HL-60 (cell line): ENCODE data around the gene IL15.

Experiments used
- DNase-seq, 2 experiments: peaks; one replicate each; pipeline ENCODE4 v3.0.0-alpha.2; 2010 to 2020; ENCODE audit warnings: low read depth in 1 of 2, low spot score in 1 of 2
- H3K27ac ChIP-seq: fragments of 250-450 bp; sonication (Bioruptor Pico); replicated peaks from 2 replicates; pipeline ENCODE4 v1.5.1; 2020; ENCODE audit warnings: mild to moderate bottlenecking, moderate library complexity
- H3K27me3 ChIP-seq: fragments of 250-450 bp; sonication (Bioruptor Pico); 2 replicates; pipeline ENCODE4 v1.5.1; 2021; ENCODE audit warnings: mild to moderate bottlenecking, moderate library complexity; ENCODE audit not compliant: insufficient read depth, poor library complexity, severe bottlenecking
- H3K4me3 ChIP-seq: replicated peaks from 2 replicates; pipeline ENCODE4 v1.5.1; 2011; ENCODE audit warnings: mild to moderate bottlenecking, control low read depth, low read length; ENCODE audit not compliant: insufficient read depth
- CTCF ChIP-seq: IDR thresholded peaks from one replicate; pipeline ENCODE4 v1.5.1; 2011; ENCODE audit warnings: low read length, control low read depth, inconsistent platforms; ENCODE audit not compliant: insufficient read depth
- GABPA ChIP-seq: IDR thresholded peaks from 2 replicates; pipeline ENCODE4 v1.6.1; 2012; ENCODE audit warnings: low read depth
- POLR2AphosphoS5 ChIP-seq: IDR thresholded peaks from 2 replicates; pipeline ENCODE4 v1.6.1; 2012; ENCODE audit warnings: low read depth
- SPI1 ChIP-seq: IDR thresholded peaks from 2 replicates; pipeline ENCODE4 v1.6.1; 2012; ENCODE audit warnings: low read depth, mild to moderate bottlenecking, borderline replicate concordance
- long read RNA-seq: library from polyadenylated mRNA; unstranded; transcript quantifications from one replicate; pipeline ENCODE4 v2.0.0, GENCODE V29; 2020
- TF ChIP-seq, protein P1 (sequence below): IDR thresholded peaks from 2 replicates; pipeline ENCODE4 v1.6.1; 2012; ENCODE audit warnings: low read depth; ENCODE audit not compliant: insufficient replicate concordance

IL15 gene, protein sequence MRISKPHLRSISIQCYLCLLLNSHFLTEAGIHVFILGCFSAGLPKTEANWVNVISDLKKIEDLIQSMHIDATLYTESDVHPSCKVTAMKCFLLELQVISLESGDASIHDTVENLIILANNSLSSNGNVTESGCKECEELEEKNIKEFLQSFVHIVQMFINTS
- long read RNA-seq: 0 reads

GRCh38 chr4:141636082-141636770, at the start of gene IL15:
Gene IL15, plus strand, starts transcription at chr4:141636583. Its CDS starts 82,882 bp downstream, at chr4:141719465.
- Histone ChIP-seq H3K4me3 (peak within 1 kb of the TSS; percentile 59), H3K27ac (no peak within 1 kb of the TSS), H3K27me3 (peaks cover 26% of the 10 kb centered on the region)
- TF ChIP-seq CTCF (no peak), SPI1 (no peak), POLR2AphosphoS5 (no peak), GABPA (no peak)
- TF ChIP-seq, protein P1, sequence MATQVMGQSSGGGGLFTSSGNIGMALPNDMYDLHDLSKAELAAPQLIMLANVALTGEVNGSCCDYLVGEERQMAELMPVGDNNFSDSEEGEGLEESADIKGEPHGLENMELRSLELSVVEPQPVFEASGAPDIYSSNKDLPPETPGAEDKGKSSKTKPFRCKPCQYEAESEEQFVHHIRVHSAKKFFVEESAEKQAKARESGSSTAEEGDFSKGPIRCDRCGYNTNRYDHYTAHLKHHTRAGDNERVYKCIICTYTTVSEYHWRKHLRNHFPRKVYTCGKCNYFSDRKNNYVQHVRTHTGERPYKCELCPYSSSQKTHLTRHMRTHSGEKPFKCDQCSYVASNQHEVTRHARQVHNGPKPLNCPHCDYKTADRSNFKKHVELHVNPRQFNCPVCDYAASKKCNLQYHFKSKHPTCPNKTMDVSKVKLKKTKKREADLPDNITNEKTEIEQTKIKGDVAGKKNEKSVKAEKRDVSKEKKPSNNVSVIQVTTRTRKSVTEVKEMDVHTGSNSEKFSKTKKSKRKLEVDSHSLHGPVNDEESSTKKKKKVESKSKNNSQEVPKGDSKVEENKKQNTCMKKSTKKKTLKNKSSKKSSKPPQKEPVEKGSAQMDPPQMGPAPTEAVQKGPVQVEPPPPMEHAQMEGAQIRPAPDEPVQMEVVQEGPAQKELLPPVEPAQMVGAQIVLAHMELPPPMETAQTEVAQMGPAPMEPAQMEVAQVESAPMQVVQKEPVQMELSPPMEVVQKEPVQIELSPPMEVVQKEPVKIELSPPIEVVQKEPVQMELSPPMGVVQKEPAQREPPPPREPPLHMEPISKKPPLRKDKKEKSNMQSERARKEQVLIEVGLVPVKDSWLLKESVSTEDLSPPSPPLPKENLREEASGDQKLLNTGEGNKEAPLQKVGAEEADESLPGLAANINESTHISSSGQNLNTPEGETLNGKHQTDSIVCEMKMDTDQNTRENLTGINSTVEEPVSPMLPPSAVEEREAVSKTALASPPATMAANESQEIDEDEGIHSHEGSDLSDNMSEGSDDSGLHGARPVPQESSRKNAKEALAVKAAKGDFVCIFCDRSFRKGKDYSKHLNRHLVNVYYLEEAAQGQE: no peak
- no peak for DNase-seq

DNA sequence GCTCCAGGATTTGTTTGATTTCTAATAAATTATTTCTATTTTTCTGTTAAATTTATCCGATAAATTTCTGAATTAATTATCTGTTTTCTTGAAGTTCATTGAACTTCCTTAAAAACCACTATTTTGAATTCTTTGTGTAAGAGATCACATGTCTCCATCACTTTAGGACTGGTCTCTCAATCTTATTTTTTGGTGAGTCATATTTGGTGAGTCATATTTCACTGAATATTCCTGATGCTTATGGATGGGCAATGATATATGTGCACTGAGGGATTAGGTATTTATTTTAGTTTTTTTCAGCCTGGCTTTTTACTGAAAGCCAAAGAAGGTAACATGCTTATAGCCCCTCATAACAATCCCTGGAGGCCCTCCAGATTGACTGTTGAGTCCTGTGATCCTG, 48.5 kb upstream of the IL15 start:
- DNase-seq: no peak
- TF ChIP-seq, protein P1: no peak
- TF ChIP-seq GABPA (no peak), SPI1 (no peak), POLR2AphosphoS5 (no peak), CTCF (no peak)
- Histone ChIP-seq H3K27me3 (no peaks in the 10 kb centered on the region), H3K4me3 (no peak overlapping the region), H3K27ac (no peak overlapping the region)

DNA sequence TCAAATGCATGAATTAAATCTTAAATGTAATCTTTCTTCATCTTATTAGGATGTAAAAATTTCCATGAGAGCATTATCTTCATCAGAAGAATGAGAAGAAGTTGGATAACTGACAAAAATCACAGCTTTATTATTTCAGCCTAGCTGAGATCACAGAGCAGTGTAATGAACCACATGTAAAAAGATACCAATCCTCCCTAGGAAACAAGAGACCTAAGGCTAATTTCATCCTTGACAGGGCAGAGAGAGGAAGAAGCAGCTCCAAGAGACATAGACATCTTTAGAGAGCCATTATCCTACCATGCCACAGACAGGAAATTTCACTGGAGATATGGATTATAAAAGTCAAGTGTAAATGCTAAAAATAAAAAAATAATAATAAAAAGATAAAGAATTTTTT, 40.9 kb upstream of the IL15 start:
- H3K27me3 ChIP-seq: no peaks in the 10 kb centered on the region

More for the DNA sequence above, 40.9 kb upstream of the IL15 start:
- no peak for TF ChIP-seq SPI1
- TF ChIP-seq GABPA: no peak
- no peak for TF ChIP-seq POLR2AphosphoS5
- no peak for TF ChIP-seq CTCF
- TF ChIP-seq, protein P1: no peak
- Histone ChIP-seq H3K4me3 (no peak overlapping the region), H3K27ac (no peak overlapping the region)
- DNase-seq: no peak
